Tibial nerve (tissue), 3 donors: Measurements from ENCODE around the gene AURKB.

Experiments used
- CTCF ChIP-seq, 5 experiments: fragments of 200-600 bp in 3 of 5; fragments of 450-650 bp in 2 of 5; sonication (generic) in 3 of 5; IDR thresholded peaks; one replicate each; pipeline ENCODE4 v1.5.1; 2016 to 2019; ENCODE audit warnings: antibody characterized with exemption in 5 of 5, mild to moderate bottlenecking in 3 of 5, moderate library complexity in 2 of 5
- POLR2A ChIP-seq, 2 donors: fragments of 450-650 bp; IDR thresholded peaks; one replicate each; pipeline ENCODE4 v1.6.1; 2017; ENCODE audit warnings: antibody characterized with exemption in 2 of 2, mild to moderate bottlenecking in 2 of 2, moderate library complexity in 2 of 2

DNA sequence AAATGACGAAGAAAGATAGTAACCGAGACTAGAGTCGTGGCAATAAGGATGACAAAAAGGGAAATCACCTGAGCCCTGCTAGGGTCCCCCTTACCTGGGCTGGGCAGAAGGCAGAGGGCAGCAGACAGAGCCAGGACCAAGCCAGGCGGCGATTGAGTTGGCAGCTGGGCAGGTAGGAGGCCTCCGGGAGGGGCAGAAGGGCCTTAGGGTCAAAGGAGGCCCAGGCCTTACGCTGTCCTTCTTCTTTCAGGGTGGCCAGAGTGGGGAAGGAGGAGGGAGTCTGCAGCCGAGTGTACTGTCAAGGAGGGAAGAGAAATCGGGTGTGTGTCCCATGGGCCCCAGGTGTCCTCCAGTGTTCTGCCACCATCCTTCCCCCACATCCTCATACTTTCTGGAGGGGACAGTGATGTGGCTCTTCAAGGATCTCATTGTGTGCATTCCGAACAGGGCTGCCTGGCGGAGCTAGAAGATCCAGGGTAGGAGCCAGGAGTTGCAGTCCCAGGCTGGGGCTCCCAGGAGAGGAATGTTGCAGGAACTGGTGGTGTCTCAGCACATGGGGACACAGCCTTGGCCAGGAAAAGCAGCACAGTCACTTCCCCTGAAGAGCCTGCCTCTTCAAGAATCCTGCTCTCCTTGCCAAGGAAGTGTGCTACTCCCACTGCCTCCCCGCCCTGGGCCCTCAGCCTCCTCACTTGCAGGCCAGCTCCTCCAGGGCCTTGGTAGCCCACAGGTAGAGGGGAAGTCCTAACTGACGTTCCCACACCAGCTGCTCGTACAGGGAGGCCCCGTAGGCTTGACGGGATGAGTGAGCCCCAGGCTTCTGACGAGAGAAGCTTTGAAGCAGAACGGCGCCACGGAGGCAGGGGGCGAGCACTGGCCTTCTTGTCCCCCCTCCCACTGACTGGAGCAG, 24.2 kb upstream of the AURKB start:
- TF ChIP-seq CTCF (IDR thresholded peaks at IDR 0.05) = no peak
- no peak for TF ChIP-seq POLR2A (IDR thresholded peaks at IDR 0.05)
